LNCaP clone FGC (cell line): Measurements from ENCODE around the gene ADAMTS2.

Experiments used
- DNase-seq: peaks from one replicate; pipeline ENCODE4 v3.0.0-alpha.2; 2011; ENCODE audit warnings: low read depth
- H3K4me3 ChIP-seq: 2 replicates; pipeline ENCODE4 v1.5.1; 2011; ENCODE audit warnings: mild to moderate bottlenecking, low read depth, low read length, control low read depth
- TF ChIP-seq, protein P1 (sequence below): IDR thresholded peaks from 2 replicates; pipeline ENCODE4 v1.5.1; 2012; ENCODE audit warnings: mild to moderate bottlenecking; ENCODE audit not compliant: control insufficient read depth, insufficient read depth; ENCODE audit errors: extremely low read depth

The ADAMTS2 gene

DNA sequence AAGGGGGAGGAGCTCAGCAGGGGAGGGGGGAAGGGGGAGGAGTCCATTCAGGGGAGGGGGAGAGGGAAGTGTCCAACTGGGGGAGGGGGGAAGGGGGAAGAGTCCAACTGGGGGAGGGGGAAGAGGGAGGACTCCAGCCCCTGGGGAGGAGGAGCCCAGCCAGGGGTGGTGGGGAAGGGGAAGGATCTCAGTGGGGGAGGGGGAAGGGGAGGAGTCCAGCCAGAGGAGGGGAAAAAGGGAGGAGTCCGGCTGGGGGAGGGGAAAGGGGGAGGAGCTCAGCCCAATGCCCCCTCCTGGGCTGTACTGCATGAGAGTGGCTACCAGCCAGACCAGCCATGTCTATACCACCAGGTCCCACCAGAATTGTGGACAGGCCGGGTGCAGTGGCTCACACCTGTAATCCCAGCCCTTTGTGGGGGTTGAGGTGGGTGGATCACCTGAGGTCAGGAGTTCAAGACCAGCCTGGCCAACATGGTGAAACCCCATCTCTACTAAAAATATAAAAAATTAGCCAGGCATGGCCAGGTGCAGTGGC is 30.6 kb upstream of the ADAMTS2 start:
- no peak for DNase-seq
- H3K4me3 ChIP-seq = no peak overlapping the region
- TF ChIP-seq, protein P1, sequence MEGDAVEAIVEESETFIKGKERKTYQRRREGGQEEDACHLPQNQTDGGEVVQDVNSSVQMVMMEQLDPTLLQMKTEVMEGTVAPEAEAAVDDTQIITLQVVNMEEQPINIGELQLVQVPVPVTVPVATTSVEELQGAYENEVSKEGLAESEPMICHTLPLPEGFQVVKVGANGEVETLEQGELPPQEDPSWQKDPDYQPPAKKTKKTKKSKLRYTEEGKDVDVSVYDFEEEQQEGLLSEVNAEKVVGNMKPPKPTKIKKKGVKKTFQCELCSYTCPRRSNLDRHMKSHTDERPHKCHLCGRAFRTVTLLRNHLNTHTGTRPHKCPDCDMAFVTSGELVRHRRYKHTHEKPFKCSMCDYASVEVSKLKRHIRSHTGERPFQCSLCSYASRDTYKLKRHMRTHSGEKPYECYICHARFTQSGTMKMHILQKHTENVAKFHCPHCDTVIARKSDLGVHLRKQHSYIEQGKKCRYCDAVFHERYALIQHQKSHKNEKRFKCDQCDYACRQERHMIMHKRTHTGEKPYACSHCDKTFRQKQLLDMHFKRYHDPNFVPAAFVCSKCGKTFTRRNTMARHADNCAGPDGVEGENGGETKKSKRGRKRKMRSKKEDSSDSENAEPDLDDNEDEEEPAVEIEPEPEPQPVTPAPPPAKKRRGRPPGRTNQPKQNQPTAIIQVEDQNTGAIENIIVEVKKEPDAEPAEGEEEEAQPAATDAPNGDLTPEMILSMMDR = no peak

DNA sequence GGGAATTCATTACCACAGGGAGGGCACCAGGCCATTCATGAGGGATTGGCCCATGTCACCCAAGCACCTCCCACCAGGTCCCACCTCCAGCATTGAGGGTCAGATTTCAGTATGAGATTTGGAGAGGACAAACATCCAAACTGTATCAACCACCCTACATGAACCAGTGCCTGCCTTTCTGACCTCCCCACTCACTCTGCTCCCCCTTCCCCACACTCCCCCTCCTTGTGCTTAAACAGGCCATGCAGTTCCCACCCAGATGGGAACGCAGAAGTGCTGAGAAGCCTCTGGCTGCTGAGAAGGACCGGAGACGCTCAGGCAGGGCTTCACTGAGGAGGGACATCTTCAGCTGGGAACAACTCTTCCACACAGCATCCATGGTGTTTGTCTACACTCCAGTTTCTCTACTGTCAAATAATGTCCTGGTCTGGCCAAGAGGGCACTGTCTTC is 30.0 kb upstream of the ADAMTS2 start:
- no peak overlapping the region for H3K4me3 ChIP-seq
- DNase-seq = no peak
- TF ChIP-seq, protein P1 = no peak

DNA sequence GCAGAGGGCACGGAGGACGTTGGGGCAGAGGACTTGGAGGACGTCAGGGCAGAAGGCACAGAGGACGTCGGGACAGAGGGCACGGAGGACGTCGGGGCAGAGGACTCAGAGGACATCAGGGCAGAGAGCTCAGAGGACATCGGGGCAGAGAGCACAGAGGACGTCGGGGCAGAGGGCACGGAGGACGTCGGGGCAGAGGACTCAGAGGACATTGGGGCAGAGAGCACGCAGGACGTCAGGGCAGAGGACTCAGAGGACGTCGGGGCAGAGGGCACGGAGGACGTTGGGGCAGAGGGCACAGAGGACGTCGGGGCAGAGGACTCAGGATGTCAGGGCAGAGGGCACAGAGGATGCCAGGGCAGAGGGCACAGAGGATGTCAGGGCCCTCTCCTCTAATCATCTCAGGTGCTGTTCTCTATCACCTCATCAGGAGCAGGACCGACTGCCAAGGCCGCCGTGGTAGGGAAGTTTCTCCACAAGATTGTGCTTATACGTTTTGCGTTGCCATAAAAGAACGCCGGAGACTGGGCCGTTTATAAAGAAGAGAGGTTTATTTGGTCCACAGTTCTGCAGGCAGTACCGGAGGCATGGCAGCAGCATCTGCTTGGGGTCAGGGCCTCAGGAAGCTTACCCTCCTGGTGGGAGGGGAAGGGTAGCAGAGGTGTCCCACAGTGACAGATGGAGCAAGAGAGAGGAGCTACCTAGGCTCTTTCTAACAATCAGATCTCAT is 29.4 kb upstream of the ADAMTS2 start:
- no peak overlapping the region for H3K4me3 ChIP-seq
- TF ChIP-seq, protein P1 = no peak
- DNase-seq = no peak

DNA sequence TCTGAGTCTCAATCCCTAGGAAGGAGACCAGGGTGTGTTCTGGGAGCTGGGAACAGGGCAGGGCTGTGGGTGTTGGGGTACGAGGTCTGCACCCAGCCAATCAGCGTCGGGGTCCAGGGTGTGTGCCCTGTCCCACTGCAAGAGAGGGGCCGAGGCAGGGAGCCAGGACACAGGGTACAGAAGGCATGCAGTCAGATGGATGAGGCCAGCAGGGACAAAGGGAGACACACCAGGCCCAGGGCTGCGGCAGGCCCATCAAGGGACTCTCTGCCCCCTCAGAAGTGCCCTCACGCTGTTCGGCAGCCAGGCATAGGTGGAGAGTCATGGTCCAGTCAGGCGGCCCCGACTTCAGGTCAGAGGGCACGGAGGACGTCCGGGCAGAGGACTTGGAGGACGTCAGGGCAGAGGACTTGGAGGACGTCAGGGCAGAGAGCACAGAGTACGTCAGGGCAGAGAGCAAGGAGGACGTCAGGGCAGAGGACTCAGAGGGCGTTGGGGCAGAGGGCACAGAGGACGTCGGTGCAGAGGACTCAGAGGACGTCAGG is 28.8 kb upstream of the ADAMTS2 start:
- TF ChIP-seq, protein P1 = no peak
- DNase-seq = no peak
- H3K4me3 ChIP-seq = no peak overlapping the region

DNA sequence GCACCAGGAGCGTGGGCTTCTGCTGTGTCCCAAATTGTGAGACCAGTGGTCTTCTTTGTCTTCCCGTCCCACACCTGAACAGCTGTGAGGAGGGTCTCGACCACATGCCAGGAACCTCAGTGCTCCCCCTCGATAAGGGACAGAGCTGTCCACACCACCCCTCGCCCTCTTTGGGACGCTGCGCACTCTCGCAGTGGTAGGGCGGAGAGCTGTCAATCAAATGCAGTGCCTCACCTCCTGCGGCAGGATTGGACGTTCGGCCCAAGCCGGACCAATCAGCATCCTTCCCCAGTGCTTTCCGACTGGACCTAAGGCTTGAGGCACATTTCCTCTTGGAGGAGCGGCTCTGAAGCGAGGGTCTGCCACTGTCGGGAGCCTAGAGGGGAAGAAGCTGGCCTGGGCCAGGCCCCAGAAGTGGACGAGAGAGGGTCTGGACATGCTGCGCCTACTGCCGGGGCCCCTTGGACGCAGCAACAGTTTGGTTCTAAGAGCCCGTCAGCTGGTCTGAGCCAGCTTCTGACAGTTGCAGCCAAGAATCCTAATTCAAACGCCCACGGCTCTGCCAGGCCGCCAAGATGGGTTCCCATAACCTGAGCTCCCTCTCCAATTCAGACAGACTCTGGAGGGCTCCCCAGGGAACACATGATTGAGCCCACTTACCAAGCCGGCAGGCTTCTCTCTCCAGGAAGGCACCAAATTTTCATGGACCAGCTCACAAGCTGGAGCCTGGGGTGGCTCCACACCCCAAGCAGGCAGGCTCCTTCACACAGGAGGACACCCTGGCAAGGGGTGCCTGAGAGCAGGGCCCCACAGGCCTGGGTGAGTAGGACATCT is 28.1 kb upstream of the ADAMTS2 start:
- H3K4me3 ChIP-seq = no peak overlapping the region
- no peak for DNase-seq
- TF ChIP-seq, protein P1 = no peak

DNA sequence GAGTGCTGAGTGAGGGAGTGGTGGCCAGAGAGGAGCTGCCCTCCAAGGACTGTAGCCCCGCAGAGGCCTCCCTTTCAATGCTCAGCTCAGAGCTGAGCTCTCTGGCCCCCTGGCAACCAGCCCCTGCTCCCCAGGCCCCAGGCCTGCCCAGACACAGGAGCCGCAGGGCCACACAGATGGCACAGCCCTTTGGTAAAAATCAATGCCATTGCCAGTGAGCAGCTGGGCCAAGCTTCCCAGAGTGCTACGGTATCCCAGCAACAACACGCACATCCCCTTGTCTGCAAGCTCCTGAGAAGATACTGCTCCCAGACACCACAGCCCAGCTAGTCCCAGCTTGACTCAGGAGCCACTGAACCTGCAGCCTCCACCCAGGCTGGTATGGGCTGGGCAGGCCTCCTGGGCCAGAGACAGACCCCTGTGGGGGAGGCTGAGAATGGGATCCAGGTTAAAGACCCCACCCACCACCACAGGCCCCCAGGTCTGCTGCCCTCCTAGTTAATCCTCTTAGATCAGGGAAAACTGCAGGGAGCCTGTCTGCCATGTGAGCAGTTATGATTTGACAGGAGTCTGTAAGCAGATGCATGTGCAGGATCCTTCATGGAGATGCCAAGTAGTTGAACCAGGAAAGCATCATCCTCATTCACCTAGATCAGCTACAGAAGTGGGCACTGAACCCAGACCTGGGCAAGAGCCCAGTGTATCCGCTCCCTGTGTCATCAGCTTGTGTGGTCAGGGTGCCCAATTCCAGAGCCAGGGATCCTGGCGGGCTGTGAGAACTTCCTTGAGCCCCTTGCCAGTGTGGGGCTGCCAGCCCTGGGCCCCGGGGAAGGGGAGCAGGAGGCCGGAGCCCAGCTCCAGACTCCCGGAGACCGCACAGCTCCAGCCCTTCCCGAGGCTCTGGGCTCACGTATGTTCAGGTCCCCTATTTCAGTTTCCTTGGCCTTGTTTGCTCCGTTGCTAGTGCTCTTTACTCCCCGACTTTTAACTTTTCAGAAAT is 26.7 kb upstream of the ADAMTS2 start:
- TF ChIP-seq, protein P1 = no peak
- no peak for DNase-seq
- no peak overlapping the region for H3K4me3 ChIP-seq
